PFSK-1 (cell line): Measurements from ENCODE around the gene SYTL4.

ENCODE experiments used
- FOXP2 ChIP-seq: optimal IDR thresholded peaks from 2 replicates; pipeline ENCODE3; 2011; ENCODE audit warnings: borderline replicate concordance, control low read depth, inconsistent platforms; ENCODE audit not compliant: insufficient read depth; ENCODE audit errors: extremely low read length, extremely low read depth
- POLR2AphosphoS5 ChIP-seq: IDR thresholded peaks from 2 replicates; pipeline ENCODE4 v1.6.1; 2012; ENCODE audit warnings: low read depth, mild to moderate bottlenecking, control low read depth, low read length, moderate library complexity
- SIN3A ChIP-seq: IDR thresholded peaks from 2 replicates; pipeline ENCODE4 v1.6.1; 2012; ENCODE audit warnings: mild to moderate bottlenecking, low read length, moderate library complexity, borderline replicate concordance; ENCODE audit not compliant: insufficient read depth
- TAF1 ChIP-seq: IDR thresholded peaks from 2 replicates; pipeline ENCODE4 v1.6.1; 2012; ENCODE audit warnings: low read length, control low read depth, borderline replicate concordance; ENCODE audit not compliant: insufficient read depth
- TF ChIP-seq, protein P1 (sequence below), 2 experiments: IDR thresholded peaks; 2 replicates each; pipeline versions ENCODE4 v1.6.1 to v1.8.0; 2011 to 2012; ENCODE audit warnings: low read depth in 2 of 2, low read length in 2 of 2, control low read depth in 1 of 2, inconsistent platforms in 1 of 2, mild to moderate bottlenecking in 1 of 2, moderate library complexity in 1 of 2; ENCODE audit not compliant: insufficient read depth in 1 of 2

The SYTL4 gene

DNA sequence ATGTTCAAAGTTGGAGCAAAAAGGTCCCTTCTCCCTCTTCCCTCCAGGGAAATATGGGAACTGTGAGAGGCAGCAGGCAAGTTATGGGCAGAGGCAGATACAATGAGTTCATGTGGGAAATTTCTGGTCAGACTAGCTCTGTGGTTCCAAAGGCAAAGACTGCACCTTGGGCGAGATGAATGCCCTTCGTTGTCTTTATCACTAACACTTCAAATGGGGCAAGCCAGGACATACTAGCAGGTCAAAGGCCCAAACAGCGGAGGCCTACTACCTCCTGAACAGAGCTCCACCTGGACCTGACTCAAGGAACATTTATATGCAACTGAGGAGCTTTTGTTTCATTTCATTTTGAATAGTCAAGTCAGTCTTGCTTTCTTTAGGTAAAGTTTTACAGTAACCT, 59.0 kb downstream of the SYTL4 start:
- TF ChIP-seq TAF1 (no peak), SIN3A (no peak), POLR2AphosphoS5 (no peak), FOXP2 (no peak)
- TF ChIP-seq, protein P1, sequence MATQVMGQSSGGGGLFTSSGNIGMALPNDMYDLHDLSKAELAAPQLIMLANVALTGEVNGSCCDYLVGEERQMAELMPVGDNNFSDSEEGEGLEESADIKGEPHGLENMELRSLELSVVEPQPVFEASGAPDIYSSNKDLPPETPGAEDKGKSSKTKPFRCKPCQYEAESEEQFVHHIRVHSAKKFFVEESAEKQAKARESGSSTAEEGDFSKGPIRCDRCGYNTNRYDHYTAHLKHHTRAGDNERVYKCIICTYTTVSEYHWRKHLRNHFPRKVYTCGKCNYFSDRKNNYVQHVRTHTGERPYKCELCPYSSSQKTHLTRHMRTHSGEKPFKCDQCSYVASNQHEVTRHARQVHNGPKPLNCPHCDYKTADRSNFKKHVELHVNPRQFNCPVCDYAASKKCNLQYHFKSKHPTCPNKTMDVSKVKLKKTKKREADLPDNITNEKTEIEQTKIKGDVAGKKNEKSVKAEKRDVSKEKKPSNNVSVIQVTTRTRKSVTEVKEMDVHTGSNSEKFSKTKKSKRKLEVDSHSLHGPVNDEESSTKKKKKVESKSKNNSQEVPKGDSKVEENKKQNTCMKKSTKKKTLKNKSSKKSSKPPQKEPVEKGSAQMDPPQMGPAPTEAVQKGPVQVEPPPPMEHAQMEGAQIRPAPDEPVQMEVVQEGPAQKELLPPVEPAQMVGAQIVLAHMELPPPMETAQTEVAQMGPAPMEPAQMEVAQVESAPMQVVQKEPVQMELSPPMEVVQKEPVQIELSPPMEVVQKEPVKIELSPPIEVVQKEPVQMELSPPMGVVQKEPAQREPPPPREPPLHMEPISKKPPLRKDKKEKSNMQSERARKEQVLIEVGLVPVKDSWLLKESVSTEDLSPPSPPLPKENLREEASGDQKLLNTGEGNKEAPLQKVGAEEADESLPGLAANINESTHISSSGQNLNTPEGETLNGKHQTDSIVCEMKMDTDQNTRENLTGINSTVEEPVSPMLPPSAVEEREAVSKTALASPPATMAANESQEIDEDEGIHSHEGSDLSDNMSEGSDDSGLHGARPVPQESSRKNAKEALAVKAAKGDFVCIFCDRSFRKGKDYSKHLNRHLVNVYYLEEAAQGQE (IDR thresholded peaks at IDR 0.05; ENCODE audit: insufficient read depth in 1 of 2, low read depth in 2 of 2, low read length in 2 of 2) = no peak

DNA sequence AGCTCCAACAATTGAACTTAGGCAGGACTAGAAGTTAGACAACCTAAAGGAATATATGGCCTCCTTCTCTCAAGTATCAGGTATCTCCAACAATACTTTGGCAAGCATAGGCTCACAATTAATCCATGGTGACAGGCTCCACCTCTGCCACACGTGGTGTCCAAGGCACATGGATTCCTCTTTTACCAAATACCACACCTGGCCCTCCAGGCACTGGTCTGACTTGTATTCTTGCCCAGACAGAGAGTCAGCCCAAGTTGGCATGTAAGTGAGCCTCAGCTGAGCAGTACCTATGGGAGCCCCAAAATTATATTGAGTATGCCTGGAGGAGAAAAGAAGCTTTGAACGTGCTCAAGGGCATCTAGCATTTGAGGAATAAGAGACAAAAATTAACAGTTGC, 68.3 kb downstream of the SYTL4 start:
- no peak for TF ChIP-seq TAF1
- TF ChIP-seq FOXP2 = no peak
- TF ChIP-seq, protein P1 (IDR thresholded peaks at IDR 0.05; ENCODE audit: insufficient read depth in 1 of 2, low read depth in 2 of 2, low read length in 2 of 2) = no peak
- TF ChIP-seq SIN3A = no peak
- no peak for TF ChIP-seq POLR2AphosphoS5

DNA sequence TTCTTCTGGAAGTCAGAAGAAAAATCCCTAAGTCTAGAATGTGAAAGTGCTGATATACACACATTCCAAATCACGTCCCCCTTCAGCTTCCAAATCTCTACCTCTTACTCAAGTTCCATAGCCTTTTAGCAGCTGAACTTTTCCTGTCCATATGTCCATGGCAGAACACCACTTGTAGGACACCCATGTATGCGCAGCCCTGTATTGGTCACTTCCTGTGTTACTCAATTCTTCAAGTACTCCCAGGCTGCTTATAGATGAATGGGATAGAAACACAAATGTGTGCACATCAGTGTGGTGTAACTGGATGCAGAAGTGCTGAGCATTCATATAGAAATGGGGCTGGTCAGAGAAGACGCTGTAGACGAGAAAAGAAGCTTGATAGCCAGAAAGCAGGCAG, 69.1 kb downstream of the SYTL4 start:
- no peak for TF ChIP-seq POLR2AphosphoS5
- TF ChIP-seq SIN3A = no peak
- TF ChIP-seq, protein P1 (IDR thresholded peaks at IDR 0.05; ENCODE audit: insufficient read depth in 1 of 2, low read depth in 2 of 2, low read length in 2 of 2) = no peak
- no peak for TF ChIP-seq FOXP2
- TF ChIP-seq TAF1 = no peak

DNA sequence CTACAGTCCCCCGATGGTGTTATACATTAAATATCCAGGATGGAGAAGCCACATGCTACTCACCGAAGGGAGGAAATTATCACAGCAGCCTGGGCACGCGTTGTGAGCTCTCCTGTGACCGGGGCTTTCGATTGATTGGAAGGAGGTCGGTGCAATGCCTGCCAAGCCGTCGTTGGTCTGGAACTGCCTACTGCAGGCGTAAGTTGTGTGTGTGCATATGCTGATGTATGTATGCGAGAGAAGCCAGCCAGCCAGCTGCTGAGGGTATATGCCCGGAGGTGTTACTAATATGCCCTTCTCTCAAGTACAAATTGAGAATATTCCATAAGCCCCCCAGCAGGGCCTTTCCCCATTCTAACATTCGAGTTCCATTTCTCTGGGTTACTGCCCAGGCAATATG, 69.8 kb downstream of the SYTL4 start:
- TF ChIP-seq SIN3A = no peak

DNA sequence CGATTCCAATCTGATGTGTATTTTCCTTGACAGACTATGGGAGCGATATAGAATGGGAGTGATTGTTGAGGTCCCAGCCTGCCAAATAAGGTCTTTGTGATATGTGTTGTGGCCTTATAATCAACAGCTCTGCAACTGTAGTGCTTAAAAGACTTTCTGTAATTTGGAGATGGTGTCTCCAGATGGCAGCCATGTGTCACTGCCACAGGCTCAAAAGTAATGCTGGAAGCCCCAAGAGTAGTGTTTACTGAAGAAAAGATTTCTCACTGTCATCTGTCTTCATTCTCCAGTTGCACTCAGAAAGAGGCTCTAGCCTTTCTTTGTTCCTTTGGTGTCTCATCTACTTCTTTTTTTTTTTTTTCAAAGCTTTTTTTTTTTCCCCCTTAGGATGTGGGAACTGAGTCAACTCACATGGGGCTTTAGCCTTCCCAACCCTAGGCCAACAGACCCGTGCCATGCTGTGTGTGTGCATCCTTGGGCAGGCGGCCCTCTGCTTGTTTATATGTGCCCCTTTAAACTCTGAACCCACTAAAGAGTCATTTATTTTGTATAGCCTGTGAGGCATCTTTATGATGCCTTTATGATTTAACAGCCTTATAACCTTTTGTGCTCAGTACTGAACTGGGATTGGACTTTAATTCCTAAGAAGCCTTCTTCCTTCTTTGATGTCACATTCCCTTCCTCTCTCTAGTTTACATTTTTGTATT, 72.3 kb downstream of the SYTL4 start:
- TF ChIP-seq, protein P1 (IDR thresholded peaks at IDR 0.05; ENCODE audit: insufficient read depth in 1 of 2, low read depth in 2 of 2, low read length in 2 of 2) = no peak
- TF ChIP-seq FOXP2 (no peak), SIN3A (no peak), POLR2AphosphoS5 (no peak), TAF1 (no peak)
